Activated T-helper 17 cell treated with anti-CD3 and anti-CD28 coated beads, Interleukin-2, amount 50 U/mL, for 72 hours (primary cell): ENCODE data around the gene GMIP. TPM values are rescaled to one million over a fixed set of nuclear protein-coding genes. Genes with fewer than 3 reads are reported as not detected.
A peak's percentile ranks its signal among the peaks of the same experiment; 100 is the strongest.
"Not testable (repeated sequence)": the region's sequence is repeated elsewhere in the genome, so short reads cannot be mapped to it uniquely, and the experiment has no call there.

Source experiments
- ATAC-seq: fragments of 150-1000 bp; cut with Tn5 transposase; replicated peaks from 2 replicates; pipeline ENCODE4 v1.10.0; 2021; ENCODE audit warnings: mild to moderate bottlenecking, moderate library complexity
- H3K27ac Mint-ChIP-seq: one replicate; pipeline ENCODE4 v1.8.0; 2022; ENCODE audit warnings: mixed read lengths
- H3K27me3 Mint-ChIP-seq: one replicate; pipeline ENCODE4 v1.8.0; 2022; ENCODE audit warnings: mixed read lengths
- H3K36me3 Mint-ChIP-seq: one replicate; pipeline ENCODE4 v1.8.0; 2022; ENCODE audit warnings: low read depth, mild to moderate bottlenecking, mixed read lengths
- H3K4me1 Mint-ChIP-seq: one replicate; pipeline ENCODE4 v1.8.0; 2022; ENCODE audit warnings: mixed read lengths
- H3K4me3 Mint-ChIP-seq: one replicate; pipeline ENCODE4 v1.8.0; 2022; ENCODE audit warnings: mild to moderate bottlenecking, mixed read lengths
- H3K9me3 Mint-ChIP-seq: one replicate; pipeline ENCODE4 v1.8.0; 2022; ENCODE audit warnings: mixed read lengths
- total RNA-seq, 2 donors: library from RNA; stranded (reverse); gene quantifications; one replicate each; pipeline ENCODE4 v1.2.3, GENCODE V29; 2022

The GMIP gene, protein sequence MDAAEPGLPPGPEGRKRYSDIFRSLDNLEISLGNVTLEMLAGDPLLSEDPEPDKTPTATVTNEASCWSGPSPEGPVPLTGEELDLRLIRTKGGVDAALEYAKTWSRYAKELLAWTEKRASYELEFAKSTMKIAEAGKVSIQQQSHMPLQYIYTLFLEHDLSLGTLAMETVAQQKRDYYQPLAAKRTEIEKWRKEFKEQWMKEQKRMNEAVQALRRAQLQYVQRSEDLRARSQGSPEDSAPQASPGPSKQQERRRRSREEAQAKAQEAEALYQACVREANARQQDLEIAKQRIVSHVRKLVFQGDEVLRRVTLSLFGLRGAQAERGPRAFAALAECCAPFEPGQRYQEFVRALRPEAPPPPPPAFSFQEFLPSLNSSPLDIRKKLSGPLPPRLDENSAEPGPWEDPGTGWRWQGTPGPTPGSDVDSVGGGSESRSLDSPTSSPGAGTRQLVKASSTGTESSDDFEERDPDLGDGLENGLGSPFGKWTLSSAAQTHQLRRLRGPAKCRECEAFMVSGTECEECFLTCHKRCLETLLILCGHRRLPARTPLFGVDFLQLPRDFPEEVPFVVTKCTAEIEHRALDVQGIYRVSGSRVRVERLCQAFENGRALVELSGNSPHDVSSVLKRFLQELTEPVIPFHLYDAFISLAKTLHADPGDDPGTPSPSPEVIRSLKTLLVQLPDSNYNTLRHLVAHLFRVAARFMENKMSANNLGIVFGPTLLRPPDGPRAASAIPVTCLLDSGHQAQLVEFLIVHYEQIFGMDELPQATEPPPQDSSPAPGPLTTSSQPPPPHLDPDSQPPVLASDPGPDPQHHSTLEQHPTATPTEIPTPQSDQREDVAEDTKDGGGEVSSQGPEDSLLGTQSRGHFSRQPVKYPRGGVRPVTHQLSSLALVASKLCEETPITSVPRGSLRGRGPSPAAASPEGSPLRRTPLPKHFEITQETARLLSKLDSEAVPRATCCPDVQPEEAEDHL
- 100 to 1,000 TPM in 1 of 2 donors, 10 to 100 TPM in 1; 79.9 to 100 TPM for total RNA-seq

DNA sequence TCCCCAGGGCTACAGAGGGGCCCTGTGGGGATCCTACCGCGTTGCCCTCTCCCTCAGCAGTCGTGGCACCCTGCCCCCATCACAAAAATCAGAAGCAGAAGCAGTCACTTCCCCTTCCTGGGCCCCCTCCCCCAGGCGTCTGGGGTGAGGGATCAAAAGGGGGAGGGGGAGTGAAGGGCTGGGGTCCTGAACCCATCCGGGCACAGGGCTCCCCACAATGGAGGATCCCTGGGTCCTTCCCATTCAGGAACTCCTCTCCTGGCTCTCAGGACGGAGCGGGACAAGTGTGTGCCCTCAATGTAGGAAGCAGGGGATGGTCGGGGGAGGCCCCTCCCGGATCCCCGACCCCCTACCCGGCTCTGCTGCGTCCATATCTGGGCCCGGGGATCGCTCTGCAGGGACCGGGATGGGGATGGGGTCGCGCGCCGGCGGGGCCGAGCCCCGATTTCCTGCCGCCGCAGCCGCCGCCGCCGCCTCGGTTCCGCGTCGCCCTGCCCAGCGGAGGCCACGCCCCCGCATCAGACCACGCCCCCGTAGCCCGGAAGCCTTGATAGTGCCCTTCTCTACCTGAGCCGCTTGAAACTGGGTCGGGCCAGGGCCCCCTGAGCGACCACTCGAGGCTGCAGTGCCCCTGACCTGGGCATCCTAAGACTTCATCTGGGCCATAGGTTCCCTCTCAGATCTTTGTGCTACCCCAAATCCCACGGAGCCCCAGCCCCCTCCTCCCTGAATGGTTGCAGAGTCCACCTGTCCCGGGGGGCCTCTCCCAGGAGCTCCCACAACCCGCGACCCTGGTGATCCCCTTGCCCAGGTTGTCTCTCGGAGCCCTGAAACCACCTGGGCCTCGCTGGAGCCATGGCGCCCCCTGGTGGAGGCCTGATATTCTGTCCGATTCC lies at the start of gene GMIP:
TSS of gene GMIP (minus strand) at position 500 of the 896 bp plus-strand sequence. CDS start at position 372, 128 bp downstream.
- H3K4me1 Mint-ChIP-seq = peaks cover 11% of the 10 kb centered on the region
- H3K36me3 Mint-ChIP-seq = peaks cover 87% of the 10 kb centered on the region
- peak; percentile 85 for ATAC-seq
- H3K27ac Mint-ChIP-seq = peak within 1 kb of the TSS; percentile 98
- H3K9me3 Mint-ChIP-seq = no peaks in the 10 kb centered on the region
- peak within 1 kb of the TSS; percentile 100 for H3K4me3 Mint-ChIP-seq
- H3K27me3 Mint-ChIP-seq = no peaks in the 10 kb centered on the region

DNA sequence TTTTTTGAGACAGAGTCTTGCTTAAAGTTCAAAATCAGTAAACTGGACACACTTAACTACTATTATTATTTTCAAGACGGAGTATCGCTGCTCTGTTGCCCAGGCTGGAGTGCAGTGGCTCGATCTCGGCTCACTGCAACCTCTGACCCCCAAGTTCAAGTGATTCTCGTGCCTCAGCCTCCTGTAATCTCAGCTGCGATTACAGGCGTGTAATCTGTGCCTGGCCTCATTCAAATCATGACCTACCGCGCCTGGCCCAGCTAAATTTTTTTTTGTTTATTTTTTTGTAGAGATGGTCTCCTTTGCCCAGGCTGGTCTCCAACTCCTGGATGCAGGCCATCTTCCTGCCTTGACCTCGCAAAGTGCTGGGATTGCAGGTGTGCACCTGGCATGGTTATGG lies 48.2 kb upstream of the GMIP start:
- no peaks in the 10 kb centered on the region for H3K36me3 Mint-ChIP-seq
- no peaks in the 10 kb centered on the region for H3K9me3 Mint-ChIP-seq
- H3K4me1 Mint-ChIP-seq = no peaks in the 10 kb centered on the region
- no peak for ATAC-seq
- H3K27me3 Mint-ChIP-seq = no peaks in the 10 kb centered on the region
- no peak overlapping the region for H3K27ac Mint-ChIP-seq
- no peak overlapping the region for H3K4me3 Mint-ChIP-seq

DNA sequence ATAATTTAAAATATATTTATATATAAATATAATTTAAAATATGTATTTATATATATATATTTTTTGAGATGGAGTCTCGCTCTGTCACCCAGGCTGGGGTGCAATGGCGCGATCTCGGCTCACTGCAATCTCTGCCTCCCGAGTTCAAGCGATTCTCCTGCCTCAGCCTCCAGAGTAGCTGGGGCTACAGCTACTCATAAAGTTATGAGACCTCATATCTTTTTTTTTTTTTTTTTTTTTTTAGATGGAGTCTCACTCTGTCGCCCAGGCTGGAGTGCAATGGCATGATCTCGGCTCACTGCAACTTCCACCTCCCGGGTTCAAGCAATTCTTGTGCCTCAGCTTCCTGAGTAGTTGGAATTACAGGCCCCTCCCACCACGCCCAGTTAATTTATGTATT lies 45.6 kb upstream of the GMIP start:
- not testable (repeated sequence) for H3K4me1 Mint-ChIP-seq, H3K4me3 Mint-ChIP-seq, H3K27ac Mint-ChIP-seq, H3K9me3 Mint-ChIP-seq, H3K27me3 Mint-ChIP-seq, H3K36me3 Mint-ChIP-seq
- peak; percentile 30 for ATAC-seq

GRCh38 chr19:19687090-19687489 lies 43.6 kb upstream of the GMIP start:
- Mint-ChIP-seq H3K4me3 (no peak overlapping the region), H3K27me3 (no peaks in the 10 kb centered on the region), H3K4me1 (no peaks in the 10 kb centered on the region), H3K27ac (no peak overlapping the region), H3K36me3 (peaks cover 21% of the 10 kb centered on the region), H3K9me3 (peaks cover 9% of the 10 kb centered on the region)
- ATAC-seq = peak; percentile 72

DNA sequence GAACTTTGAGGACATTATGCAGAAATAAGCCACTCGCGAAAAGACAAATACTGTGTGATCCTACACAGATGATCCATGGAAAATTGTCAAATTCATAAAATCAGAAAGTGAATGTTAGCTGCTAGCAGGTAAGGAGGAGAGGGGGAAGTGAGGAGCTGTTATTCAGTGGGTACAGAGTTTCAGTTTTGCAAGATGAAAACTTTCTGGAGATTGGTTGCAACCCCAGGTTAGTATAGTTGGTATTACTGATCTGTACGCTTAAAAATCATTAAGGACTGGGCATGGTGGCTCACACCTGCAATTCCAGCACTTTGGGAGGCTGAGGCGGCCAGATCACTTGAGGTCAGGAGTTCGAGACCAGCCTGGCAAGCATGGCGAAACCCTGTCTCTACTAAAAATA lies 43.1 kb upstream of the GMIP start:
- H3K9me3 Mint-ChIP-seq = peaks cover 9% of the 10 kb centered on the region
- no peaks in the 10 kb centered on the region for H3K4me1 Mint-ChIP-seq
- H3K27ac Mint-ChIP-seq = no peak overlapping the region
- H3K4me3 Mint-ChIP-seq = no peak overlapping the region
- no peaks in the 10 kb centered on the region for H3K27me3 Mint-ChIP-seq
- H3K36me3 Mint-ChIP-seq = peaks cover 22% of the 10 kb centered on the region
- peak; percentile 43 for ATAC-seq

DNA sequence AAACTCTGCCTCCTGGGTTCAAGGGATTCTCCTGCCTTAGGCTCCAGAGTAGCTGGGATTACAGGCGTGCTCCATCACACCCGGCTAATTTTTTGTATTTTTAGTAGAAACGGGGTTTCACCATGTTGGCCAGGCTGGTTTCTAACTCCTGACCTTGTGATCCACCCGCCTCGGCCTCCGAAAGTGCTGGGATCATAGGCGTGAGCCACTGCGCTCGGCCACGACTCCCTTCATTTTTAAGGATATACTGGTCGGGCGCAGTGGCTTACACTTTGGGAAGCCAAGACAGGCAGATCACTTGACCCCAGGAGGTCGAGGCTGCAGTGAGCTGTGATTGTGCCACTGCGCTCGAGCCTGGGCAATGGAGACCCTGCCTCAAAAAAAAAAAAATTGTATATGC lies 42.7 kb upstream of the GMIP start:
- H3K36me3 Mint-ChIP-seq = peaks cover 27% of the 10 kb centered on the region
- not testable (repeated sequence) for H3K9me3 Mint-ChIP-seq, ATAC-seq, H3K4me1 Mint-ChIP-seq, H3K27ac Mint-ChIP-seq, H3K4me3 Mint-ChIP-seq, H3K27me3 Mint-ChIP-seq

DNA sequence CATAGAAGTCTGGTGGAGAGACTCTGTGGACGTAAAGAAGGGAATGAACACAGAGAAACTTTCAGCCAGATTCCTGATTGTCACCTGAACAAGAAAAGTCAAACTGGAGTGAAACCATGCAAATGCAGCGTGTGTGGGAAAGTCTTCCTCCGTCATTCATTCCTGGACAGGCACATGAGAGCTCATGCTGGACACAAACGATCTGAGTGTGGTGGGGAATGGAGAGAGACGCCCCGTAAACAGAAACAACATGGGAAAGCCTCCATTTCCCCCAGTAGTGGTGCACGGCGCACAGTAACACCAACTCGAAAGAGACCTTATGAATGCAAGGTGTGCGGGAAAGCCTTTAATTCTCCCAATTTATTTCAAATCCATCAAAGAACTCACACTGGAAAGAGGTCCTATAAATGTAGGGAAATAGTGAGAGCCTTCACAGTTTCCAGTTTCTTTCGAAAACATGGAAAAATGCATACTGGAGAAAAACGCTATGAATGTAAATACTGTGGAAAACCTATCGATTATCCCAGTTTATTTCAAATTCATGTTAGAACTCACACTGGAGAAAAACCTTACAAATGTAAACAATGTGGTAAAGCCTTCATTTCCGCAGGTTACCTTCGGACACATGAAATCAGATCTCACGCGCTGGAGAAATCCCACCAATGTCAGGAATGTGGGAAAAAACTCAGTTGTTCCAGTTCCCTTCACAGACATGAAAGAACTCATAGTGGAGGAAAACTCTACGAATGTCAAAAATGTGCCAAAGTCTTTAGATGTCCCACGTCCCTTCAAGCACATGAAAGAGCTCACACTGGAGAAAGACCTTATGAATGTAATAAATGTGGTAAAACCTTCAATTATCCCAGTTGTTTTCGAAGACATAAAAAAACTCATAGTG lies 36.0 kb upstream of the GMIP start:
- Mint-ChIP-seq H3K4me3 (no peak overlapping the region), H3K36me3 (peaks cover 93% of the 10 kb centered on the region), H3K27me3 (no peaks in the 10 kb centered on the region), H3K9me3 (peaks cover 18% of the 10 kb centered on the region), H3K4me1 (peaks cover 4% of the 10 kb centered on the region), H3K27ac (no peak overlapping the region)
- ATAC-seq = no peak

DNA sequence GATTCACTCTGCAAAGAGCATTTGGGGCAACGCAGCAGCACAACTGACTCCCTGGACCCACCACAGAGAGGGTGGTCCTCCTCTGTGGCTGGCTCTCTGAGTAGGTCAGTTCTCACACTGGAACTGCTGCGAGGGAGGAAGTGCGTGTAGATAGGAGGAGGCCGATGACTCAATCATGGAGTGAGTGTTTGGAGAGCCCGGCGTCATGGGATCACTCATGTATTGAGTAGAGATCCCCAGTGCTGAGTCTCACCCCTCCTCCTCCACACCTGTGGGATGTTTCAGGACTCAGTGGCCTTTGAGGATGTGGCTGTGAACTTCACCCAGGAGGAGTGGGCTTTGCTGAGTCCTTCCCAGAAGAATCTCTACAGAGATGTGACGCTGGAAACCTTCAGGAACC lies 34.1 kb upstream of the GMIP start:
- Mint-ChIP-seq H3K27ac (peak overlapping the region; percentile 11), H3K9me3 (peaks cover 14% of the 10 kb centered on the region)

DNA sequence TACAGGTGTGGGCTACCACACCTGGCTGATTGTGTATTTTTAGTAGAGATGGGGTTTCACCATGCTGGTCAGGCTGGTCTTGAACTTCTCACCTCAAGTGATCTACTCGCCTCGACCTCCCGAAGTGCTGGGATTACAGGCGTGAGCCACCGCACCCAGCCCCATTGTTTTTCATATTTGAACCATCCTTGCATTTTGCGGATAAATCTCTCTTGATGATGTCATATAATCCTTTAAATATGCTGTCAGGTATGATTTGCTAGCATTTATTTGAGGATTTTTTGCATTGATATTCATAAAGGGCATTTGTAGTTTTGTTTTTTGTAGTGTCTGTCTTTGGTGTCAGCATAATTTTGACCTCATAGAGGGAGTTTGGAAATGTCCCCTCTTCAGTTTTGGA lies 30.9 kb upstream of the GMIP start:
- Mint-ChIP-seq H3K4me1 (peaks cover 4% of the 10 kb centered on the region), H3K36me3 (peaks cover 100% of the 10 kb centered on the region), H3K9me3 (peaks cover 10% of the 10 kb centered on the region), H3K4me3 (peak overlapping the region; percentile 32), H3K27ac (no peak overlapping the region), H3K27me3 (no peaks in the 10 kb centered on the region)
- no peak for ATAC-seq

More for the DNA sequence above, 34.1 kb upstream of the GMIP start:
- Mint-ChIP-seq H3K36me3 (peaks cover 94% of the 10 kb centered on the region), H3K4me1 (peaks cover 4% of the 10 kb centered on the region), H3K4me3 (no peak overlapping the region), H3K27me3 (no peaks in the 10 kb centered on the region)
- peak; percentile 32 for ATAC-seq

- H3K4me3 Mint-ChIP-seq = peak overlapping the region; percentile 27
- no peak overlapping the region for H3K27ac Mint-ChIP-seq
- no peak for ATAC-seq
- H3K4me1 Mint-ChIP-seq = peaks cover 3% of the 10 kb centered on the region
- H3K36me3 Mint-ChIP-seq = peaks cover 94% of the 10 kb centered on the region
- H3K9me3 Mint-ChIP-seq = peaks cover 9% of the 10 kb centered on the region
- no peaks in the 10 kb centered on the region for H3K27me3 Mint-ChIP-seq
These were observed 29.4 kb upstream of the GMIP start for GRCh38 chr19:19672816-19673215.

DNA sequence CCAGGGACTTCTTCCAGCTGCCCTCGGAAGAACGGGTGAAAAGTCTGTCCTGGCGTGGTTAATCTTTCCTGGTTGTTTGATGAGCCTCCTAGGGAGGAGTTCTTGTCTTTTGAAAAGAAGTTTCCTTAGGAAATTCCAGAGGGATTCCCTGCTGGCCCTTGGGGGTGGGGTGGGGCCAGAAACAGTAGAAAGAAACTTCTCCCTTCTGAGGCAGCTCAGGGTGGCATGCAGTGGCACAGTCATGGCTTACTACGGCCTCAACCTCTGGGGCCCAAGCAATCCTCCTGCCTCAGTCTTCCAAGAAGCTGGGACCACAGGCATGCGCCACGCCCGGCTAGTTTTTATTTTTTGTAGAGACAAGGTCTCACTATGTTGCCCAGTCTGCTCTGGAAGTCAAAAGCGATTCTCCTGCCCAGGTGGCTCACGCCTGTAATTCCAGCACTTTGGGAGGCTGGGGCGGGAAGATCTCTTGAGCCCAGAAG lies 26.7 kb upstream of the GMIP start:
- Mint-ChIP-seq H3K27ac (peak overlapping the region; percentile 93), H3K36me3 (peaks cover 67% of the 10 kb centered on the region), H3K9me3 (no peaks in the 10 kb centered on the region), H3K4me3 (peak overlapping the region; percentile 89), H3K27me3 (no peaks in the 10 kb centered on the region), H3K4me1 (no peaks in the 10 kb centered on the region)
- ATAC-seq = no peak

DNA sequence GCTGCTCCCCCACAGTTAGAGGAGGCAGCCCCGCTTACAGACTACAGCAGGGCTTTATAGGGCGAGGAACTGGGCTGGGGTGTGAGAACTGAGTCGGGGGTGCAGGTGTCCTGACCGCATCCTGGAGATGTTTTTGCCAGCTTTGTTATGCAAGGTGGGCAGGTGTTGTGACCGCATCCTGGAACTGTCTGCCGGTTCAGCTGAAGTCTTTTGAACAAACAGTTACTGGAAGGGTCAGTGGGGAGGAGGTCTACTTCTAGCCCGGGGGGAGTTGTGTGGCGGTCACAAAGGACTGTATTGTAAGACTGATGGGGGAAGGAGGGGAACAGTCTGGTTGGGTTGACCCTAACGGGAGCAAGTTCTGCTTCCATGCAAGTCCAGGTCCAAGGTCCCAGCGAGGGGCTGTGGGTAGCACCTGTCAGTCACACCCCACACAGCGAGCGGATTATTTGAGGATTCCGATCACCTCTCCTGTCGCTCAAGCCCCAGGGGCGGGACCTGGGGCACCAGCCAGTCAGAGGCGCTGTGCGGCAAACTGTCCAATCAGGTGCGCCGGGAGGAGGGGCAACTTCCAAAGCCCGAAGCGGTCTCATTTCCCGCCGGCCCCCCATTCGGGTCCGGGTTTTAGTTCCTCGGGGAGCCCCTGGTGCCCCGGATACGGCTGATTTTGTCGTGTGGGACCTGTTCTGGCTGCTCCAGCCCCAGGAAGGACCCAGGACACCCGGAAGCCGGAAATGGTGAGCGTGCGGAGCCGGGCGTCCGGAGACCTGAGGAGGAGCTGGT lies 25.0 kb upstream of the GMIP start, which contains the start of gene ZNF101:
TSS of gene ZNF101 (plus strand) at position 610 of the 783 bp plus-strand sequence. CDS start at position 735, 125 bp downstream.
- peak; percentile 81 for ATAC-seq
- Mint-ChIP-seq H3K27ac (peak within 1 kb of the TSS; percentile 93), H3K36me3 (peaks cover 50% of the 10 kb centered on the region), H3K4me1 (no peaks in the 10 kb centered on the region), H3K27me3 (no peaks in the 10 kb centered on the region), H3K4me3 (peak within 1 kb of the TSS; percentile 89), H3K9me3 (no peaks in the 10 kb centered on the region)
